Measurements from ENCODE around the gene TRIO. TPM values are rescaled to one million over a fixed set of nuclear protein-coding genes. Genes with fewer than 3 reads are reported as not detected.

TRIO gene
- total RNA-seq, 1 donor from 2014 or later: 223 TPM

DNA sequence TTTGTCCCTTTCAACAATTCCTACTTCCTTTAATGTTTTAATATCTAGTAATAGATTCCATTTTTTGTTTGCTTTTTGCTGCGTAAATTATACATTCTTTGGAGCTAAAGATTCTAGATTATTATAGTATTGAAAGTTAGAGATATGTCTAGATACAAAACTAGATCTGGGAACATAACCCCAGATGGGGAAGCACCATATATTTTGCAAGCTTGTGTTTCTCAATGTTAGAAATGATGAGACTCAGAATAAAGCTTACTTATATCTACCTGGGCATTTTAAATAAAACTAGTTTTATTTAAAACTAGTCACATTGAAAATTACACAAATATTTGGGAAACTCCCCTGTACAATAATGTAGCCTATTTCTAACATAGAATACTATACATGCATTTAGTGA is 32.2 kb downstream of the TRIO start:
- Mint-ChIP-seq H3K4me3 (no peak overlapping the region), H3K36me3 (ENCODE audit: low read depth) (no peaks in the 10 kb centered on the region), H3K9me3 (no peaks in the 10 kb centered on the region), H3K27me3 (no peaks in the 10 kb centered on the region), H3K4me1 (peaks cover 76% of the 10 kb centered on the region), H3K27ac (peak overlapping the region; percentile 2)
- ChIA-PET CTCF (no interaction called here), POLR2A (interaction anchor here (1.3 kb wide), 1 partner anchor 20 kb away, joined by 5 read pairs; no protein-coding TSS in a partner anchor)
- no peak for ATAC-seq (ENCODE audit: low read depth)
- DNase-seq: no peak
- TF ChIP-seq, protein P1, sequence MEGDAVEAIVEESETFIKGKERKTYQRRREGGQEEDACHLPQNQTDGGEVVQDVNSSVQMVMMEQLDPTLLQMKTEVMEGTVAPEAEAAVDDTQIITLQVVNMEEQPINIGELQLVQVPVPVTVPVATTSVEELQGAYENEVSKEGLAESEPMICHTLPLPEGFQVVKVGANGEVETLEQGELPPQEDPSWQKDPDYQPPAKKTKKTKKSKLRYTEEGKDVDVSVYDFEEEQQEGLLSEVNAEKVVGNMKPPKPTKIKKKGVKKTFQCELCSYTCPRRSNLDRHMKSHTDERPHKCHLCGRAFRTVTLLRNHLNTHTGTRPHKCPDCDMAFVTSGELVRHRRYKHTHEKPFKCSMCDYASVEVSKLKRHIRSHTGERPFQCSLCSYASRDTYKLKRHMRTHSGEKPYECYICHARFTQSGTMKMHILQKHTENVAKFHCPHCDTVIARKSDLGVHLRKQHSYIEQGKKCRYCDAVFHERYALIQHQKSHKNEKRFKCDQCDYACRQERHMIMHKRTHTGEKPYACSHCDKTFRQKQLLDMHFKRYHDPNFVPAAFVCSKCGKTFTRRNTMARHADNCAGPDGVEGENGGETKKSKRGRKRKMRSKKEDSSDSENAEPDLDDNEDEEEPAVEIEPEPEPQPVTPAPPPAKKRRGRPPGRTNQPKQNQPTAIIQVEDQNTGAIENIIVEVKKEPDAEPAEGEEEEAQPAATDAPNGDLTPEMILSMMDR (IDR thresholded peaks at IDR 0.05): no peak
- intact Hi-C loops (cut with micrococcal nuclease): no loop called here

DNA sequence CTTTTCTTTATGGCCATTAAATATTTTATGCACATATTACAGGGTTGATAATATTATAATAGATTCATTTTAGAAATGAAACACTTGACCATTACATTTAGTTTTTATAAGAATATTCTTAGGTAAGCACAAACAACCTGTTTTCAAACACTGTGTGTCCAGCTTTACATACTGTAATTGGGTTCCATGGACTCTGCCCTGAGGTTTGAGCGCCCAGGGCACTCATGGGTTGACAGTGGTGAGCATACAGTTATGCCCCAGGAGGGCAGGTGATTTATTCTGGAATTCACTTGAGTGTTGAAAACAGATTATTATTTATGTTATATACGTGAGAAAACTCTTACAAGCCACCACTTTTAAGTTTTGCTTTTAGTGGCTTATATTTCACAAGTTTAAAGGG is 33.7 kb downstream of the TRIO start:
- DNase-seq: no peak
- TF ChIP-seq, protein P1 (IDR thresholded peaks at IDR 0.05): no peak
- ChIA-PET POLR2A (no interaction called here), CTCF (no interaction called here)
- H3K36me3 Mint-ChIP-seq (ENCODE audit: low read depth): no peaks in the 10 kb centered on the region
- H3K4me3 Mint-ChIP-seq: no peak overlapping the region
- no peak for ATAC-seq (ENCODE audit: low read depth)
- H3K4me1 Mint-ChIP-seq: peaks cover 72% of the 10 kb centered on the region
- H3K27ac Mint-ChIP-seq: peak overlapping the region; percentile 12
- H3K9me3 Mint-ChIP-seq: no peaks in the 10 kb centered on the region
- intact Hi-C loops (cut with micrococcal nuclease): no loop called here
- H3K27me3 Mint-ChIP-seq: no peaks in the 10 kb centered on the region

DNA sequence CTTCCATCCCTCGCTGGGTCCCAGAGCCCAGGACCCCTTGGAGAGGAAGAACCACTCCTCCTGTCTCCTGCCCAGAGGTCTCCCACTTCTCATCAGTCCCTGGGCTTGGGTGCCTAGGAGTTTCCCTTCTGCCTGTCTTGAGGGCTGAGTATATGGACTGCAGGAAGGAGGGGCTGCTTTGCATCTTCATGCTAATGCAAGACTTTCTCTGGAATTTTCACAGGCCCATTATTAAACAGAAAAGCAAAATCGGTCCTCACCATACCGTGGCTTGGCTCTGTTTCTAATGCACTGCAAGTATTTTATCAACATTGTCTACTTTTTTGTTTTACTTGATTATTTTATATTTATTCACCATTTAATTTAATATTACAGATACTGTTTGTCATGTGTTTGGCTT is 34.5 kb downstream of the TRIO start:
- H3K9me3 Mint-ChIP-seq: no peaks in the 10 kb centered on the region
- no peaks in the 10 kb centered on the region for H3K27me3 Mint-ChIP-seq
- DNase-seq (no peak), ATAC-seq (ENCODE audit: low read depth) (no peak)
- ChIA-PET POLR2A (interaction anchor here (1.1 kb wide), 1 partner anchor 12 kb away, joined by 3 read pairs; no protein-coding TSS in a partner anchor), CTCF (no interaction called here)
- peaks cover 72% of the 10 kb centered on the region for H3K4me1 Mint-ChIP-seq
- no peak overlapping the region for H3K4me3 Mint-ChIP-seq
- TF ChIP-seq, protein P1 (IDR thresholded peaks at IDR 0.05): no peak
- no peak overlapping the region for H3K27ac Mint-ChIP-seq
- intact Hi-C loops (cut with micrococcal nuclease): loop anchor here (1.0 kb wide), 1 partner anchor 9 kb away; no protein-coding TSS in a partner anchor
- no peaks in the 10 kb centered on the region for H3K36me3 Mint-ChIP-seq (ENCODE audit: low read depth)

DNA sequence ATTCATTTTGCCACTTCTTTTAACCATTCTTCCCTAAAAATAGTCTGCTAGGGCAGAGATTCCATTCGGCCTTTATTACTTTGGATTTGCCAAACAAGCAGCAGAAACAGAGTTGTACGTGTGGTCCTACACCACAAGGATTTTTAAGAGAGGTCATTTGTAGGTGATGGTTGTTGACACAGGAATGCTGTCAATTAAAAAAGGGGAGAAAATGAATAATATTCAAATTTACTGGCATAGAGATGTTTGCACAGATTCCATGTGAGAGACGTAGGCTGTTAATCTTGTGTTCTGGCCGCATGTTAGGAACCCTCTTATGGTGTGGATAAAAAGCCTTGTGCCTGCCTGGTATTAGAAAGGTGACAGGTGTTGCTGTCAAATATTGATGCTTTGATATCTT is 34.9 kb downstream of the TRIO start:
- no peak for ATAC-seq (ENCODE audit: low read depth)
- DNase-seq: no peak
- intact Hi-C loops (cut with micrococcal nuclease): loop anchor here (1.0 kb wide), 1 partner anchor 8 kb away; no protein-coding TSS in a partner anchor
- Mint-ChIP-seq H3K4me1 (peaks cover 72% of the 10 kb centered on the region), H3K4me3 (no peak overlapping the region), H3K9me3 (no peaks in the 10 kb centered on the region), H3K36me3 (ENCODE audit: low read depth) (no peaks in the 10 kb centered on the region), H3K27me3 (no peaks in the 10 kb centered on the region), H3K27ac (no peak overlapping the region)
- CTCF ChIA-PET: no interaction called here
- POLR2A ChIA-PET: interaction anchor here (1.1 kb wide), 1 partner anchor 12 kb away, joined by 3 read pairs; no protein-coding TSS in a partner anchor
- TF ChIP-seq, protein P1 (IDR thresholded peaks at IDR 0.05): no peak

DNA sequence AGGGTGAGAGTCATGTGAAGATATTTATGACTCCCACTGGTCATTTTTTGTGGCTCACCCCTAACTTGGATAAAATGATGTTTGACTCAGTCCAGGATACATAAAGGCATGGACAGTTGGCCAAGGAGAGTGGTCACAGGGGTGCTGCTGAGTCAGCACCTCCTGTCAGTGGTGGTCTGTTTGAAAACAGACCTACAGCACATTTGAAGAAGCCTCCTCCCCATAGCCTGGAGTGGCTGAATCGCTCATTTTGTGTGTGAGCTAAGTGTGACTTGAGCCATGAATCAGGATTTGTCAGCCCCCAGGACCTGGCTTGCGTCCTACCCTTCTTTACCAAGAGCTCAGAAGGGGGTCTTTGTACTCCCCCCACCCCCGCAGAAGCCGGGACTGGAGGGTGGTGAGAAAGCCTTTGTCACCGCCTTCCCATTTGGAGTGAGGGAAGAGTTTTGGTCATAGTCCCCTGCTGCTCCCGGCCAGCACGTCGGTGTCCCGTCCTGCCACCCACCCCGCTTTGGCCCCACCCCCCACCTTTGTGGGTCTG is 35.6 kb downstream of the TRIO start:
- ChIA-PET CTCF (no interaction called here), POLR2A (interaction anchor here (0.6 to 1.6 kb wide), 5 partner anchors 9 to 18 kb away, joined by 3 to 6 read pairs (median 5); no protein-coding TSS in a partner anchor)
- peak overlapping the region; percentile 3 for H3K27ac Mint-ChIP-seq
- intact Hi-C loops (cut with micrococcal nuclease): loop anchor here (1.0 kb wide), 1 partner anchor 8 kb away; no protein-coding TSS in a partner anchor
- peaks cover 72% of the 10 kb centered on the region for H3K4me1 Mint-ChIP-seq
- TF ChIP-seq, protein P1 (IDR thresholded peaks at IDR 0.05): no peak
- no peaks in the 10 kb centered on the region for H3K36me3 Mint-ChIP-seq (ENCODE audit: low read depth)
- no peaks in the 10 kb centered on the region for H3K27me3 Mint-ChIP-seq
- ATAC-seq (ENCODE audit: low read depth) (no peak), DNase-seq (no peak)
- no peak overlapping the region for H3K4me3 Mint-ChIP-seq
- H3K9me3 Mint-ChIP-seq: no peaks in the 10 kb centered on the region
